ENCODE results near the gene POTEI. TPM values are rescaled to one million over a fixed set of nuclear protein-coding genes. Genes with fewer than 3 reads are reported as not detected.
"Not testable (repeated sequence)": the region's sequence is repeated elsewhere in the genome, so short reads cannot be mapped to it uniquely, and the experiment has no call there.

Gene POTEI
- total RNA-seq, 6 experiments from 2014 or later: not detected

DNA sequence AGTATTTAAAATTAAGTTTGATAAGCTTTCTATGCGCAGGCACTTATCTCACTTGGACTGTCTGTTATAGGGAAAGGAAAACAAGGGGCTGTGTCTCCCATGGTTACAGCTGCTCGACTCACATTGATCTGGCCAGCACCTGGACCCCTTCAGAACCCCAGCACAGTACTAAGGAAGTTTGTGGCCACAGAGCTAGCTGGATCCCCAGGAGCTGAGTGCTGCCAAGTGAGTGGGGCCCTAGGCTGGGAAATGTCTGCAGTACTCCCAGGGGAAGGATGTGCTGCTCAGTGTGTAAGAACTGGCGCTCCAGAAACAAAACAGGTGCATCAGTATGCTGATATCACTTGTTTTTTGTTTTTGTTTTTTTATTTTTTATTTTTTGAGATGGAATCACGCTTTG is 21.1 kb upstream of the POTEI start:
- H3K27ac ChIP-seq; intact Hi-C loops (cut with DNase I); H3K36me3 ChIP-seq; H3K9me3 ChIP-seq; H3K27me3 ChIP-seq; H3K4me3 ChIP-seq; DNase-seq; ATAC-seq; H3K4me1 ChIP-seq: not testable (repeated sequence)
- WGBS (ENCODE audit: insufficient coverage, low coverage, low lambda C conversion rate, missing lambda C conversion rate): no CpG with 5 or more reads among the region's 4 CpGs

DNA sequence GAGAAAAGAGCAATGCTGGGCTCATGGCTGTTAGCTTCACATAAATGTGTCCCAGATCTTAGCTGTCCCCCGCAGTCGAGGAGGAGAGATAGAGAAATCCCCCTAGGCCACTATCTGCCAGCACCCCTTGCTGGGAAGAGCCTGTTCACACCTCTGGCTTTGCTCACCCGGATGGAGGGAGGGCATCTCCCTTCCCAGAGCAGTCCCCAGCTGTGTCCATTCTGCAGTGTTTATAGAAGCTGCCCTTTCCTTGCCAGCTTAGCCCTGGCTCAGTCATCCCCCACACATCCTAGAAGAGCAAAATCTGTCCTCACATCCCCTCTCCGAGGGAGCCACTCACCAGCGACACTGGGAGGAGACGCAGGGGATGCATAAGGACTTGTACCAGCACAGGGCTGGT is 20.4 kb upstream of the POTEI start:
- H3K4me3 ChIP-seq; H3K27ac ChIP-seq; ATAC-seq; H3K27me3 ChIP-seq; H3K9me3 ChIP-seq; H3K36me3 ChIP-seq; DNase-seq; H3K4me1 ChIP-seq; intact Hi-C loops (cut with DNase I): not testable (repeated sequence)
- no CpG with 5 or more reads among the region's 6 CpGs for WGBS (ENCODE audit: insufficient coverage, low coverage, low lambda C conversion rate, missing lambda C conversion rate)

DNA sequence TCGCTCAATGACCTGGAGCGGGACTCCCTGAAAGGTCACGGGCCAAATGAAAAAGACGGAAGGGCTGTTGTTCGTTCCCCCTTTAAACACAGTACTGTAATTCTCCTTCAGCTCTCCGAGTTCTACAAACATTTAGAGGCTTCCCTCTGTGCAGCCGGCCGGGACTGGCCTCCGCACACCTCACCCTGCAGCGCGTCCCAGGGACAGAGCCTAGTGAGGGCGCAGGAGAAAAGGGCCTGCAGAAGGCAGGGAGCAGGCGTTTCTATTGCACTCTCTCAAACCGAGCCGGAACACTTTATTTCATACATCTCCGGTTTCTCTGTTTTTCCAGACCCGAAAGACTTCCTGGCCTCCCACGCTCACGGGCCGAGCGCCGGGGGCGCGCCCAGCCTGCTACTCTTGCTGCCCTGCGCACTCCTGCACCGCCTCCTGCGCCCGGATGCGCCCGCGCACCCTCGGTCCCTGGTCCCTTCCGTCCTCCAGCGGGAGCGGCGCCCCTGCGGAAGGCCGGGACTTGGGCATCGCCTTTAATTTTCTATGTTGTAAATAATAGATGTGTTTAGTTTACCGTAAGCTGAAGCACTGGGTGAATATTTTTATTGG is 18.3 kb upstream of the POTEI start:
- H3K27me3 ChIP-seq; H3K4me3 ChIP-seq; H3K9me3 ChIP-seq; H3K36me3 ChIP-seq; DNase-seq; intact Hi-C loops (cut with DNase I); H3K4me1 ChIP-seq; H3K27ac ChIP-seq: not testable (repeated sequence)
- peak in 1 of 4 donors; percentile 56 for ATAC-seq
- WGBS (ENCODE audit: insufficient coverage, low coverage, low lambda C conversion rate, missing lambda C conversion rate): no CpG with 5 or more reads among the region's 40 CpGs

DNA sequence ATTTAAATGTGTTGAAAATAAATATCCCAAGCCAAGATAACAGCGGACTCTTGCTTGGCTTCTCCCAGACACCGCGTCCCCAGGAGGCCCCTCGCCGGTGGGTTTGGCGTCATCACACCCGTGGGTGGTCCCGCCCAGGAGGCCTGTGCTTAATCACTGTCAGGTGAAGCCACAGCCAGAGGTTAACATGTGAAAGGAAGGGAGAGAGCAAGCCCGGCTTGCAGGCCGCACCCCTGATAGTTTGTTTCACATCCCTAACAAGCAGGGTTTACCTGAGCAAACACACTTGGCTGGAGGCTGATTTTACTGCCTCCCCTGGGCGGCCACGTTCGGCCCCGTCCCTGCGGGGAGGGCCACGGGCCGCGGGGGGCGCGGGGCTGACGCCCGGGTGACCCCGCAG is 13.3 kb upstream of the POTEI start:
- intact Hi-C loops (cut with DNase I); H3K36me3 ChIP-seq; H3K9me3 ChIP-seq; H3K4me3 ChIP-seq; ATAC-seq; H3K4me1 ChIP-seq; DNase-seq; H3K27me3 ChIP-seq; H3K27ac ChIP-seq: not testable (repeated sequence)
- no CpG with 5 or more reads among the region's 23 CpGs for WGBS (ENCODE audit: insufficient coverage, low coverage, low lambda C conversion rate, missing lambda C conversion rate)

DNA sequence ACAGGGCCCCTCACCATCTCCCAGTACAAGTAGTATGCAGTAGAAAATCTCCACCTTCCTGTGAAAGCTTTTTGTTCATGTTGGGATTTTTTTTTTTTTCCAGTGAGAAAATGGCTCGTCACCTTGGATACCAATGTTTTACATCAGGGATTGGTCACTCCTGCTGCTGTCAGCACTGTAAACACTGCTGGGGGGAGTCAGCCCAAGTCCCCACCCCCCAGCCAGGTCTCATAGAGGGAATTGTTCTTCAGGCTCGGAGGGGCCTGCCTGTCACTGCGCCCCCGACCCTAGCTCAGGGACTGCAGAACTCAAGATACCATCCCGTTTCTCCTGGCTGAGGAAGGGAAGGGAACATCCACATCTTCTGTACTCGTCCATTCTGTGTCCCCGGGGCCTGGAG is 11.9 kb upstream of the POTEI start, which contains the start of gene CFC1B:
CFC1B (plus strand) TSS at position 231 of the 400 bp plus-strand sequence. CDS start 263 bp downstream, outside the sequence.
- DNase-seq; ATAC-seq; H3K4me1 ChIP-seq; H3K27me3 ChIP-seq; H3K36me3 ChIP-seq; intact Hi-C loops (cut with DNase I); H3K4me3 ChIP-seq; H3K27ac ChIP-seq; H3K9me3 ChIP-seq: not testable (repeated sequence)
- WGBS (ENCODE audit: insufficient coverage, low coverage, low lambda C conversion rate, missing lambda C conversion rate): no CpG with 5 or more reads among the region's 7 CpGs

DNA sequence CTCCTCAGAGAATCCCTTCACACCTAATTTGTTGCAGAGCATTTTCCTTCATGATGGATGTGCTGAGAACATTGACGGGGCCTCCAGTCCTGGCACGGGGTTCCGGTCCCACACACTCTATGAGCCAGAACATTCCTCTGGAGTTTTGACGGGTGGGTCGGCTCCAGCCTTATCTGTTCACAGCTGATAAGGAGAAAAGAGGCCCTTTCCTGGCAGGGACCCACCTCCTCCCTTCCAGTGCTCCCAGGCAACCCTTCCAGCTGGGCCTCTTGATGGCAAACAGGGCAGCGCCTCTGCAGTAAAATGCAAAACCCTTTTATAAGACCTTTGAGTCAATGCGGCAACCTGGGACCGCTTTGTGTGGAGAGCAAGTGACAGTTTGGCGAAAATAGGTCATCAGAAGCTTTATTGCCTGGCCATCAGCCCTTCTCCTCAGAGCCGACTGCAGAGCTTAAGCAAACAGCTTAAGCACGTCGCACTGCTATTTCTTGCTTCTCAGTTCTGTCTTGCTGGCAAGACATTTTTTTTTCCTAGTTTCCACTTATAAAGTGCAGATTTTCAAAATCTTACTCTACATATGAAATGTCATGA is 9.5 kb upstream of the POTEI start:
- intact Hi-C loops (cut with DNase I); ATAC-seq; H3K4me3 ChIP-seq; DNase-seq; H3K36me3 ChIP-seq; H3K9me3 ChIP-seq; H3K27ac ChIP-seq; H3K27me3 ChIP-seq; H3K4me1 ChIP-seq: not testable (repeated sequence)
- WGBS (ENCODE audit: insufficient coverage, low coverage, low lambda C conversion rate, missing lambda C conversion rate): no CpG with 5 or more reads among the region's 12 CpGs

DNA sequence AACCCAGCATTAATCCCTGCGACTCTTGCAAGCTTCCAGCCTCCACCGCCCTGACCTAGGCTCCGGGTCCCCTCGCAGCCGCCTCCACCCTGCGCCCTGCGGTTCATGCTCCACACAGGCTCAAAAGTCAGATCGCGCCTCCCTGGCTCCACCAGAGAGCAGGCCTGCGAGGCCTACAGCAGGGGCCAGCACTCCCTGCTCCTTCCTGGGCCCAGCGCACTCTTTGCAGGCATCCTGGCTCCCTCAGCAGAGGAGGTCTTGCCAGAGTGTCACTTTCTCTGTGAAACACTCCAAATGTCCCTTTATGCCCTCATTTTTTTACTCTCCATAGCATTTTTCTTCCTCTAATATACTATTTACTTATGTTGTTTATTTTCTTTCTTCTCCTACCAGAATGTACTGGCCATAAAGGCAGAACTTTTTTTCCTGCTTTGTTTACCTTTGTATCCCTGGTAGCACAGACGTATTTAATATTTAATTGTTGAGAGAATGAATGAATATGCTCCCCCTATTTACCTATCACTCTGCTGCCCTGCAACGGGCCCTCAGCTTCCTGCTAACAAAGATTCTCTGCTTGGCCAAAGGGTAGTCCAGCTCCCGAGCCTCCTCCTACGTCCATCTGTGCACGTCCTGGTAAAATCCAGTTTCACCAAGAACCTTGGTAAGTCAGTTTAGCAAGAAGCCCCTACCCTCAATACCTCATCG is 2.8 kb upstream of the POTEI start:
- WGBS (ENCODE audit: insufficient coverage, low coverage, low lambda C conversion rate, missing lambda C conversion rate): 86% methylated on average over 4 of the region's 17 CpGs

DNA sequence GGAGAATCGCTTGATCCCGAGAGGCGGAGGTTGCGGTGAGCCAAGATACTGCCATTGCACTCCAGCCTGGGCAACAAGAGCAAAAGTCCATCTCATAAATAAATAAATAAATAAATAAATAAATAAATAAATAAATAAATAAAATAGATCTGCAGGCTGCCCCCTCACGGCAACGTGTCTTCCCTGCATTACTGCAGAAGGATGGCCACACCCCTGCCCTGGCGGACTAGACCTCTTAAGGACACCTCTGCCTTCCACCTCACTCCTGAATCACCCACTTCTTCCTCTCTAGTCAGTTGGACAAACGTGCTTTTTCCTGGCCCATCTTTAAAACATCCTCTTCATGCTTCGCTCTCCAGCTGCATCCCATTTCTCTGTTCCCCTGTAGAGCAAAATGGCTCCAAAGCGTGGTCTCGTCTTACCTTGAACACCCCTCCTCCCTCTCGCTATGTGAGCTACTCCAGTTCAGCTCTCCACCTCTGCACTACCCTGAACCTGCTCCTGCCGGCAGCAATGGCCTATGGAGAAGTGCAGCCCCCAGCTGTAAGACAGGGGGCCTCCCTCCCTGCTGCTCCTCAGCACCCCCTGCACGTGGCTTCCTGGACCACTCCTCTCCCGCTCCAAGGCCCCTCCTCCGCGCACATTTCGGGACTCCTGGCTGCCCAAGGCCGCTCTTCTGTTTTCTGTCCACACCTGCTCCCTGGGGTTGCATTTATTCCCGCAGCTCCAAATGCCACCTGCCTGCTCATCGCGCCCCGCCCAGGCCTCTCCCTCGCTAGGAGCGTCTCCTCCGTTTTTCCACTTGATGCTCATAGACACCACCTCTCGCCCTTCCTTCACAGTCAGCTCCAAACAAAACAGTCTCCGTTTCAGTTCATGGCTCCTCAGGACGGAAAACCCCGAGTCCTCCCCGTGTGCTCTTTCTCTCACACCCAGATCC is 1.9 kb upstream of the POTEI start:
- H3K27me3 ChIP-seq; H3K4me3 ChIP-seq; H3K9me3 ChIP-seq; H3K36me3 ChIP-seq; H3K4me1 ChIP-seq; intact Hi-C loops (cut with DNase I); DNase-seq; ATAC-seq; H3K27ac ChIP-seq: not testable (repeated sequence)
- WGBS (ENCODE audit: insufficient coverage, low coverage, low lambda C conversion rate, missing lambda C conversion rate): 0% methylated on average over 1 of the region's 31 CpGs

More for the DNA sequence above, 2.8 kb upstream of the POTEI start:
- H3K27me3 ChIP-seq; H3K9me3 ChIP-seq; H3K27ac ChIP-seq; intact Hi-C loops (cut with DNase I); H3K4me1 ChIP-seq; DNase-seq; H3K36me3 ChIP-seq; H3K4me3 ChIP-seq: not testable (repeated sequence)
- ATAC-seq: peak in 1 of 4 donors; percentile 41

DNA sequence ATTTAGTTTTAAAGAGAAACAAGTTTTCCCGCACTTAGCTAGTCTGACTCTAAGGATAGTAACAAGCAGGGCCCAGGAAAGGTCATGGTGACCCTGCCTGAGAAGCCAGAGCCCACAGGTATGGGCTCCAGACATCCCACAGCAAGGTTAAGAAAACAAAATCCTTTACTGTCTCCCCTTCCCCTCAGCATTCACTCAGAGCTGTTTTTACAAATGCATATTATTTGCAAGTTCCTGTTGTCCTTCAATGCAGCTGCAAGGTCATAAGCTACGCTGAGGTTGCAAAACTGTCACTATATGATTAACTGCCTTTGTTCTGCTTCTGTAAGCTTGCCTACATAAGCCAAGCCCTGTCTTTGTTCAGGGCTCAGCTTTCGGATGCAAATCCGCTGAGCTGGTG is 18.1 kb downstream of the POTEI start:
- intact Hi-C loops (cut with DNase I); H3K4me3 ChIP-seq; DNase-seq; H3K27me3 ChIP-seq; H3K4me1 ChIP-seq; ATAC-seq; H3K36me3 ChIP-seq; H3K9me3 ChIP-seq; H3K27ac ChIP-seq: not testable (repeated sequence)
- WGBS (ENCODE audit: insufficient coverage, low coverage, low lambda C conversion rate, missing lambda C conversion rate): 25% methylated on average over 2 of the region's 4 CpGs

DNA sequence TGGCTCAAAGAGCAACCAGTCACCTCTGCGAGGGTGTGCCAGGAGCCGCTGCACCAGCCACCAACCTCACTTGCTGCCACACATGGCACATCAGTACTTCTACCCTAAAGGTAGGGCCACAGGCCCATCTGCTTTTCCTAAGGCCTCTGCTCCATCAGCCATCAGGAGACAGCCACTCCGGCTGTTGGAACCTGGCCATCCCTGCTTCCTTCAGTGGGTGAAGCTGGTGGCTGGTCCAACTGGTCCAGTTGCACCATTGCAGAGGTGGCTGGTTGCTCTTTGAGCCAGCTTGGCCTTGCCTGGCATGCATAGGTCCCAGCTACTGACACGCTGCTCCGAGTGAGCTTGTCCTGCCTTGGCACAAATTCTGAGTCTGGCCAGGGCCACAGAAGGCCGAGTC is 53.7 kb downstream of the POTEI start:
- H3K27me3 ChIP-seq; H3K4me1 ChIP-seq; H3K36me3 ChIP-seq; intact Hi-C loops (cut with DNase I); H3K27ac ChIP-seq; H3K4me3 ChIP-seq; ATAC-seq; H3K9me3 ChIP-seq: not testable (repeated sequence)
- DNase-seq: peak in 1 of 3 donors; percentile 38
- no CpG with 5 or more reads among the region's 6 CpGs for WGBS (ENCODE audit: insufficient coverage, low coverage, low lambda C conversion rate, missing lambda C conversion rate)

DNA sequence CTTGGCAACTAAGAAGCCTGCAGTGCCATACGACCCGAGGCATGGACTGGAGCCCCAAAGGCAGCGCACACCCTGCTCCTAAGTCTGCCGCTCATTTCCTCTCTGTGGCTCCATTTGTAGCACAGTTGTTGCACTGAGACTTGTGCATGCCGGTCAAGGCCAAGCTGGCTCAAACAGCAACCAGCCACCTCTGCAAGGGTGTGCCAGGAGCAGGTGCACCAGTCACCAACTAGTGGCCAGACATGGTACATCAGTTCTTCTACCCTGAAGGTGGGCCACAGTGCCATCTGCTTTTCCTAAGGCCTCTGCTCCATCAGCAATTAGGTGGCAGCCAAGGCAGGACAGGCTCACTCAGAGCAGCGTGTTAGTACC is 54.4 kb downstream of the POTEI start:
- peak in 1 of 3 donors; percentile 13 for DNase-seq
- H3K27me3 ChIP-seq; H3K36me3 ChIP-seq; H3K4me1 ChIP-seq; intact Hi-C loops (cut with DNase I); ATAC-seq; H3K27ac ChIP-seq; H3K4me3 ChIP-seq; H3K9me3 ChIP-seq: not testable (repeated sequence)
- no CpG with 5 or more reads among the region's 6 CpGs for WGBS (ENCODE audit: insufficient coverage, low coverage, low lambda C conversion rate, missing lambda C conversion rate)

Measured in right lobe of liver (tissue), 6 donors.